Activated CD4-positive, alpha-beta T cell treated with anti-CD3 and anti-CD28 coated beads, Interleukin-2, amount 50 U/mL, for 48 hours (primary cell): ENCODE data around the gene AVPI1.
"Not testable (repeated sequence)": the region's sequence is repeated elsewhere in the genome, so short reads cannot be mapped to it uniquely, and the experiment has no call there.

Experiments used
- DNase-seq, 2 experiments: peaks; one replicate each; pipeline ENCODE4 v3.0.0-alpha.2; 2020

Gene AVPI1

DNA sequence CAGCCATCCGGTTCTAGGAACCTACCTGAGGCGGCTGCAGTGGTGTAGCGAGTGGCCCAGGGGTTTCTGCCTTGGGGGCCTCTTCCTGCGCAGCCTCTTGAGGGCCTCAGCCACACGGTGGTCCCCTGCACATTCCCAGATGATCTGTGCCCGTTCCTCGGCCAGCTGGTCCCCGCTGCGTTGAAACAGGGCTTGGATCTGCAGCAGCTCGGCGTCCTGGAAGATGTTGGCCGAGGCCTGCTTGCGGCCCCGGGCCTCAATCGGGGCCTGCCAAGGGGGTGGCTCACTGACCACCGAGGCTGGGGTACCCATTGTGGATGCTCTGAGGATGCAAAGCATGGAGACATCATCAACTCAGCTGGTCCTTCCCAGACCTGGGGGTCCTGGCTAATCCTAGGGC is 7.4 kb downstream of the AVPI1 start:
- no peak for DNase-seq

DNA sequence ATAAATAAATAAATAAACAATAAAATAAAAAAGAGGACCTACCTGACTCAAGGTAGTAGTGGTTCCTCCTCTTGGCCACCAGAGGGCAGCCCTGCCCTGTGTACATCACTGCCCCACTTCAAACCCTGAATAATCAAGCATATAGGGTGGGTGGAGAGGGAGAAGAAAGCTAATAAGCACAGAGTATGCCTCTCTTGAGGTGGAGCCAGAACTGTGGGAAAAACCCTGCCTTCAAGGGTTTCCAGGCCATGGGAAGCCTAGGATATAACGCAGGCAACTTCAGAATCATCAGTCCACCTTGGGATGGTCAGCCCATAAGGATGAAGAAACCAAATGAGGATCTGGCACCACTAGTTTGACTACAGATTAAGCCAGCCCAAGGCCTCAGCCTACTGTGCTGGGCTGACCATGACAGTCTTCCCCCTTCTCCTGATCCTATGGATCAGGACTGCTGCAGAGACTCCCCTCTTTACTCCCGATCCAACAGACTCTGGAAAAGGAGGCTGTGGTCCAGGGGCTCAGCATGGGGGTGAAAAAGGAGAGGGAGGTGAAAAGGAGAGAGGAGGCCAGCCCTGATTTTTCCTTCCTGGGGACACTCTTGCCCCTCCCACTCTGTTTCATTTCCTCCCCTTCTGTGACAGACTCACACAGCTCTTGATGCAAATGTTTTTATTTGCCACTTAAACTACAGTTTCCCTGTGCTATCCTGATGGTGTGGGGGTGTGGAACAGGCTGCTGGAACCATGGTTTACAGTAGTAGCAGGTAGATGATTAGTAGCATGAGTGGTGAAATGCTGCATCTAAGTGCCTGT is 10.1 kb downstream of the AVPI1 start:
- peak; percentile 27 to 28 for DNase-seq

DNA sequence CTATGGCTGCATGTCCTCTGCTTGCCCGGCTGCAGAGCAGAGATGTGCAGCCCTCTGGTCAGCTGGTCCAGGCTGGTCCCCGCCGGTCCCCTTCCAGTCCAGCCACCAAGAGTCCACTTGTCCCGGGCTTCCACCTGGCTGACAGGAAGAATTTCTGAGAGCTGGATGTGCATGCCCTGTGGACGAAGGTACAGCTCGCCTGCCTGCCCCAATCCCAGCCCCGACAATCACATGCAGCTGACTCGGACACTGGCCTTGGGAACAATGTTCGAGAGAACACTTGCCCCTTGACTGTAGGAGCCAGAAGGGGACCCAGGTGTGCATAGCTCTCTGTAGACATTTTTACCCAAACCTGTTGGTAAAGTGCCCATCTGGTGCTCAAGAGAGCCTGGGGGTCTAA is 11.8 kb downstream of the AVPI1 start:
- DNase-seq = no peak

DNA sequence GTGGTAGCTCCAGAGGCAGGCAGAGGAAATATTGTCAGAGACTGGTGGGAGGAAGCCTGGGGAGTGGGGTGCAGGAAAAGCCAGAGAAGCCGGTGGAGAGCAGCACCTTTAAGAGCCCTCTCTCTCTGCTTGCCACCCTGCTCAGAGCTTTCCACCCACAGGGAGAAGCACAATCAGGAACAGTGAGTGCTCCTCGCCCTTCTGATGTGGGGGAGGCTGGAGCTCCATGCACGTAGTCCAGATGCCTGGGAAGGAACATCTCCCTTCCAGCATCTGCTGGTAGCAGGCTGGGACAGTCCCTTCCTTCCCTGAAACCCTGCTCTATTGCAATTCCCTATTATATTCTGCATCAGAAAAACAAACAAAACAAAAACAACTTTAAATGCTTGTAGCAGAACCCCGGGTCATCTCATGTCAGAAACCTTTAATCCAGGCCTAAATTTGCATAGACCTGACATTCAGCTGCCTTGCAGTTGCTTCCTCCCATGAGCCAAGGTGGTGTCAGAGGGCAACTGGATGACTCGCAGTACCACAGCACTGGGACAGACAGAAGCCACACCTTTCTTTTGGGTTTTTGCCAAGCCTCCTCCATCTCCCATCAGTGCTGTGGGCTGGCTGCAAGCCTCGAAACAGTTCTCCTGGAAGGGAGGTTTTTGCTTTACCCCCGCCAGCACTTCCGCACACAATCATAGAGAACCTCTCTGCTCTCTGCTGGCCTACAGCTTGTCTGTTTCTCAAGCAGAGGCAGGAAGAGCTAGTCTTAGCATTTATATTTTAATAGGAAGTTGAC is 13.1 kb downstream of the AVPI1 start:
- peak in 1 of 2 experiments; percentile 26 for DNase-seq

DNA sequence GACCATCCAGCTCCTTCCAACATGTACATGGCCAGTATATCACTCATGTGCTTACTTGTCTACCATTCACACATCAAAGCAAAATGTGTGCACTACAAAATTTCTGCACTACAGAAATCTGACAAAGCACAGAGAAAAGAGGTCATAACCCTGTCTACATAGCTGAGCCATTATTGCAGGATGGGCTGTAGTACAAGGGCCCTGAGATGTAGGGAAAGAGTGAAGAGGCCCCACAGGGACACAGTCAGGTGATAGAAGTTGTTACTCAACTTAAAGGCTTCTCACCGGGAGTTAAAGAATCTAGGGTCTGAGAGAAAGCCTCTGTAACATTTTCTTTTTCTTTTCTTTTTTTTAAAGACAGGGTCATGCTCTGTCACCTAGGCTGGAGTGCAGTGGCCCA is 17.5 kb downstream of the AVPI1 start:
- DNase-seq = no peak

DNA sequence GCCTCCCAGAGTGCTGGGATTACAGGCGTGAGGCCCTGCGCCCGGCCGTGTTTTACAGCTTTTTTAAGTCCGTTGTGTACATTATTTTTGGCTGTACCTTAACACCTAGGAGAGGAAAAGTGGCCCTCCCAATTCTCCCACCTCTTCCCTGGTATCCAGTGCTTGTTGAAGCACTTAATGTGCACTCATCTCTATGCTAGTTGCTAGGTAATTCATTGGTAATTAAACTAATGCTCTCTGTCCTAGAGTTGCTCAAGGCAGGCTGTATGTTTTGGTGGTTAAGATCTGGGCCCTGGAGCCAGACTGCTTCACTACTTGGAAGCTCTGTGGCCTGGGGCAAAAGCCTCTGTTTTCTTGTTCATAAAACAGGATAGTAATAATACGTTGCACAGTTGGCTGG is 19.6 kb downstream of the AVPI1 start:
- DNase-seq = no peak

DNA sequence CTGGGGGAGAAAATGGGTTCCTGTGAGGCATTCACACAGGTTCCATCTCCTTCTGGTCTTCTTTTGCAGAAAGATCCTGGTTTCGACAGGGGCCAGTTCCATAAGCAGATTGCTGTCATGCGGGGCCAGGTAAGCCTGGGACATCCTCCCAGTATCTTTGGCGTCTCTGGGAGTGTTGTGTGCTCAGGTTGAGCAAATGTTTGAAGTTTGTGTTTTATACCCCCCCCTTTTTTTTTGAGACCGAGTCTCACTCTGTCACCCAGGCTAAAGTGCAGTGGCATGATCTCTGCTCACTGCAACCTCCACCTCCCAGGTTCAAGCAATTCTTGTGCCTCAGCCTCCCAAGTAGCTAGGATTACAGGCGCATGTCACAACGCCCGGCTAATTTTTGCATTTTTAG is 20.0 kb downstream of the AVPI1 start:
- DNase-seq = no peak

DNA sequence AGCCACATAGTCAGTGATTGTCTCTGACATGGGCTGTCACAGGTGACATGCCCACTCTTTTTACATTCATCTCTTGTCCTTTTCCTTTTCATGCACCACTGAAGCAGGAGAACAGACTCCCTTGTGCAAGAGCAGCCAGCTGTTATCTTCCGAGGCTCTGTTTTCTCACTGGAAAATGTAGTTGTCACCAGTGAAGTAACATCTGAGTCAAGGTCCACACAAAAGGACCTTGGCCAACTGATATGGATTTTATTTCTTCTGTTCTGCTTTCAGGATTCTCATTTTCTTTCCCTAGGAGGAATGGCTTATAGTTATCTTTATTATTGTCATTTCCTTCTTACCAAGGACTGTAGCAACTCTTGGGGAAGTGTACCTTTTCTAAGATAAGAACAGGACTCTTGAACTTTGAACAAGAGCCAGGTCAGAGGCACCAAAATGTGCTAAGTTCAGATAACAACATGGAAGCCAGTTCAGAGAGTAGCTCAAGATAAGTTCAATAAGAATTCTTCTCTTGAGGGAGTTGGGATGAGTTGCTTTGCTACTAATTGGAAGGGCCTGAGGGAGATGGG is 22.7 kb downstream of the AVPI1 start:
- no peak for DNase-seq

DNA sequence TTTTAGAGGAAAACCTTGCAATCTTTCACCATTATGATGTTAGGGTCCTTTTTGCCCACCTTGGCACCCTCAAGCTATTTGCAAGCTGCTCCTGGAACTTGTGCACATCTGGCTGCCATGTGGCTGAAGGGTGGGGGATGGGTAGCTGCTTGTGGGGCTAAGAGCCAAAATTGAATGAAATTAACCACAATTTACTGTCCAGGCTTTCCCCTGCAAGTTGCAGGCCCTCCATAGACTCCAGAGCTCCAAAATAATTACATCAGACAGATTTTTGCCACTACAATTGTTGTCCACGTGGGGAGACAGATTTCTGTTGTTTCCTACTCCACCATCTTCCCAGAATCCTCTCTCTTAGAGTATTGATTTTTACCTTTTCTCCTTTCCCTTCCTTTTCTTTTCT is 27.5 kb downstream of the AVPI1 start:
- DNase-seq = no peak

DNA sequence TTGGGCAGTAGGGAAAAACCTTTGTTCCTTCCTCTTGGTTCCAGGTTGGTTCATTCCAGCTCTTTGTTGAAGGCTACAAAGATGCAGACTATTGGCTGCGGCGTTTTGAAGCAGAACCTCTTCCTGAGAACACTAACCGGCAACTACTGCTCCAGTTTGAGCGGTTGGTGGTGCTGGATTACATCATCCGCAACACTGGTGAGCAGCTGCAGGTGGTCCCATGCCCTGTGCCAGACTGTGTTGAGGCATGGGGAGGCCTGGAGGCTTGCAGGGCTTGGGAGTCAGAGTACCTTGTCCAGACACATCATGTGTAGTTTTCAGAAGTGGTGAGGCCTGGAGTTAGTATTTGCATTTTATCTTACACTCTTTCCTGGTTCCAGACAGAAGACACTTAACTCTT is 30.3 kb downstream of the AVPI1 start:
- no peak for DNase-seq

DNA sequence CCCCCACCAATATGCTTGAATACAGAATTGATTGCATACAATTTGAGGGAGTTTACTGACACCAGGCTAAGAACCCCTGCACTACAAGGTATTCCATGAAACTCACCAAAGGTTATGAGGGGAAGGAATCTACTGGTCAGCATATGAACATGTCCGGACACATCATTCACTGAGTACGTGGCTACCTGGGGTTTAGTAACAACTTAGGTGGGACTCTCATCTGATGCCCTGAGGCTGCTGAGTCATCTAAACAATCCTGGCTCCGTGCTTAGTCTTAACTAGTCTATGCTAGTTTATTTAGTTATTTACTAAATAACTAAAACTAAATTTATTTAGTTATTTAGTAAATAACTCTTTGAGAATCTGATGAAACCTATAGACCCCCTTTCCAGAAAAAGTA is 35.3 kb downstream of the AVPI1 start:
- DNase-seq = no peak

DNA sequence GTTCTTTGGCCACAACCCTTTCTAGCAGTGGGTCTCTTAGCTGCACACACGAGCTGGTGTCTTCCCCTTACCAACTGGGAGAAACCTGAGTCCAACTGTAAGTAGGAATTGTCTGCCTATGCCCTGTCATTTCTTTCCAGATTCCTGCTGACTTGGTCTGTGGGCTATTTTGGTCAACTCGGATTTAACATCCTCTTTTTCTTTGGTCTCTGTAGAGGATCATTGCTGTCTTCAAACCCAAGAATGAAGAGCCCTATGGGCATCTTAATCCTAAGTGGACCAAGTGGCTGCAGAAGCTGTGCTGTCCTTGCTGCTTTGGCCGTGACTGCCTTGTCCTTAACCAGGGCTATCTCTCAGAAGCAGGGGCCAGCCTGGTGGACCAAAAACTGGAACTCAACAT is 36.3 kb downstream of the AVPI1 start:
- no peak for DNase-seq

DNA sequence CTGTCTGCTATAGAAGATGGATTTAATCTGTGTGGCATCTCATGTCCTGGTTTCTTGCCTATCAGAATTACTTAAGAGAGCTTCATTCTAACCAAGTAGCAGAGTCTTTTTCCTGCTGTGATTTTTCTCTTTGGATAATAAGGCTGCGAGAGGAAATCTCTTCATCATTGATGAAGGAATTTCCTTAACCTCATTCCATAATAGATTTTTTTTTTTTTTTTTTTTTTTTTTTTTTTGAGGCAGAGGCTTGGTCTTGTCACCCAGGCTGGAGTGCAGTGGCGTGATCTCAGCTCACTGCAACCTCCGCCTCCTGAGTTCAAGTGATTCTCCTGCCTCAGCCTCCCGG is 37.7 kb downstream of the AVPI1 start:
- DNase-seq = not testable (repeated sequence)

DNA sequence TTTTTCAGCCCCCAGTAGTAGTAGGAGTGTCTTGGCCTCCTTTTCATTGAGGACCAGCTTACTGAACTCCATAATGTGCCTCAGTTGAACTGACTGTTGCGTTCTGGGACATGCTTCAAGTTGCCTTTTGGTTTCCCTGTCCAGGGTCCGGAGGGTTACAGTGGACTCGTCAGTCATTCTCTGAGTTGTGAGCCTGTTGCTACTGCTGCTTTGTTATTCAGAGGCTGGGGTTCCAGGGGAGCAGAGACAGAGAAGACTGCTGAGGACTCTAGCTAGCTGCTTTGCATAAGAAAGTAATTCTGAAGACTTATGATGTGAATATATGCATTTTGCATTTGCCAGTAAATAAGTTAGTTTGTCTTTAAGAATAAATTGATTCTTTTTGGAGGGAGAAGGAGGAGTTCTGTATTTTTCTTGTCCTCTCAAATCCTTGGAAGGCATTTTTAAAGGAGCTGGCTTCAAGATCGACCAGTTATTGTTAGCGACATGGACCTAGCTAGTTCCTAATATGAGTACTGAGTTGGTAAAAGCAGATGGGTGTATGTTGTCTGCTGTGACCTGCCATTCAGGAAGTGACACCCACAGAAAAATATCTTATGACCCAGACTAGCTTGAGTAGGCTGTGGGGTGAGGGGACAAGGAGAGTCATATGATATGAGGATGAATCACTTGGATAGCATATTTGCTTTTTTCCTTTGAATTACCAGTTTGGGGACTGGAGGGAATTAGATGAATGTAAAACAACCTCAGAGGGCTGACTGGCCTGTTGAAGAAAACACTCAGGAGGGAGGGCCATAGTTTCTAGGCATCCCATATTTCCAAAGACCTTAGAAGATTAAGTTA is 38.3 kb downstream of the AVPI1 start:
- DNase-seq = peak; percentile 23 to 37

DNA sequence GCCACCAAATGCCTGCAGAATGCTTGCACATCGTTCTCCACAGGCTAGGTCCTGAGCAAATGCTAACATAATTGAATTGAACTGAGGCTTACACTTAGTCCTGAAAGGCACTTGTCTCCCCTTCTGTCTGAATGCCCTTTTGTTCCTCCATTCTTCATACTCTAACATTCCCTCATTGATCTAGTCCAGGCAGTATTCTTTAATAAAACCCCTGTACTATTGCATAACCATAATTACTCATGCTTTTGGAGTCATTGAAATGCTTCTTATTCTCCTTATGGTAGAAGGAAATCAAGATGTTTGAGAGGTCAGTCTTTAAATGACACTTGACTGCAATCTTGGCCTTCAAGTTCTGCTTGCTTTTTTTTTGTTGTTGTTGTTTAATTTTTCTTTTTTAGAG is 39.5 kb downstream of the AVPI1 start:
- no peak for DNase-seq

DNA sequence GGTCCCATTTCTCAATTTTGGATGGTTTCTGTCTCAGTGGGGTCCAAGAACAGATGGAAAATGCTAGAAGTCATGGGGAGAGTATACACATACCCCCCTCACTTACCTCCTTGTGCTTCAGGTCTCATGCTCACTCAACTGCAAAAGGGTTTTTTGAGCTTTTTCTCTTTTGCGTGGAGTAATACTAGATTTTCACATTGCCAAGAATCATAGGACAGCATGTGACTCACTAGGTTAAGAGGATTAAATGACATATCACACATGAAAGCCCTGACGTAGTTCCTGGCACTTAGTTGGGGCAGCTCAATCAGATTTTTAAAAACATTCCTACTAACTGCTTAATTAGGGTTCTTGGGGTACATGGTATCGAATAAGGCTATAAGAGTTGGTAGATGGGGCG is 42.1 kb downstream of the AVPI1 start:
- no peak for DNase-seq

DNA sequence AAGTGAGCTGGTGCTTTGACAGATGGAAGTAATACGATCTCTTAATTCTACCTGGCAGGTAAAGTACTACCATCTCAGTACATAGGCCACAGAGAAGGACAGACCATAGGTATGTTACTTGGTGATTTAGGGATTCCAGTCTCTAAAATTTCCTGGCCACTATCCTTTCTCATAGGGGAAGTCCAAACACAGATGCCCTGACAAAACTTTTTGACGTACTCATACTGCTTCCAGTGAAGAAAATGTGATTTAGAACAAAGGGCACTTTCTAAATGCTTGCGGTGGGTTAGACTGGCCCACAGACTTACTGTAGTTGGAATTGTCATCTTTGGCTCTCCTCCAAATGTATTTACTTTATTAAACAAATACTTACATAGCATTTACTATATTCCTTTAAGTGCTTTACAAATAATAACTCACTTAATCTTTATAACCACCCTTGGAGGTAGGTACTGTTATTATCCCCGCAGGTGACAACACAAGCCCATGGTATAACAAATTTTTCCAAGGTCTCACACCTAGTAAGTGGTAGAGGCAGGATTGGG is 43.5 kb downstream of the AVPI1 start:
- DNase-seq = no peak

DNA sequence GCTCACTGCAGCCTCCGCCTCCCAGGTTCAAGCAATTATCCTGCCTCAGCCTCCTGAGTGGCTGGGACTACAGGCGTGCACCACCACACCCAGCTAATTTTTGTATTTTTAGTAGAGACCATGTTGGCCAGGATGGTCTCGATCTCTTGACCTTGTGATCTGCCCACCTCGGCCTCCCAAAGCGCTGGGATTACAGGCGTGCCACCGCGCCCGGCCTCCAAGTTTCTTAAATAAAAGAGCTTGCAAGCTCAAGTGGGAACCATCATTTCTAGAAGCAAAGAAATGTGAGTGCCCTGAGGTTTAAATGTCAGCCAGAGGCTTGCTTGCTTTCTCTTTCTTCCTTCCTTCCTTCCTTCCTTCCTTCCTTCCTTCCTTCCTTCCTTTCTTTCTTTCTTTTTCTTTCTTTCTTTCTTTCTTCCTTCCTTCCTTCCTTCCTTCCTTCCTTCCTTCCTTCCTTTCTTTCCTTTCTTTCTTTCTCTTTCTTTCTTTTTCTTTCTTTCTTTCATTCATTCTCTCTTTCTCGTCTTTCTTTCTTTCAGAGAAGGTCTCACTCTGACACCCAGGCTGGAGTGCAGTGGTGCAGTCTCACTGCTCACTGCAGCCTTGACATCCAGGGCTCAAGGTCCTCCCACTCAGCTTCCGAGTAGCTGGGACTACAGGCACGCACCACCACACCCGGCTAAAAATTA is 44.4 kb downstream of the AVPI1 start:
- DNase-seq = not testable (repeated sequence)

DNA sequence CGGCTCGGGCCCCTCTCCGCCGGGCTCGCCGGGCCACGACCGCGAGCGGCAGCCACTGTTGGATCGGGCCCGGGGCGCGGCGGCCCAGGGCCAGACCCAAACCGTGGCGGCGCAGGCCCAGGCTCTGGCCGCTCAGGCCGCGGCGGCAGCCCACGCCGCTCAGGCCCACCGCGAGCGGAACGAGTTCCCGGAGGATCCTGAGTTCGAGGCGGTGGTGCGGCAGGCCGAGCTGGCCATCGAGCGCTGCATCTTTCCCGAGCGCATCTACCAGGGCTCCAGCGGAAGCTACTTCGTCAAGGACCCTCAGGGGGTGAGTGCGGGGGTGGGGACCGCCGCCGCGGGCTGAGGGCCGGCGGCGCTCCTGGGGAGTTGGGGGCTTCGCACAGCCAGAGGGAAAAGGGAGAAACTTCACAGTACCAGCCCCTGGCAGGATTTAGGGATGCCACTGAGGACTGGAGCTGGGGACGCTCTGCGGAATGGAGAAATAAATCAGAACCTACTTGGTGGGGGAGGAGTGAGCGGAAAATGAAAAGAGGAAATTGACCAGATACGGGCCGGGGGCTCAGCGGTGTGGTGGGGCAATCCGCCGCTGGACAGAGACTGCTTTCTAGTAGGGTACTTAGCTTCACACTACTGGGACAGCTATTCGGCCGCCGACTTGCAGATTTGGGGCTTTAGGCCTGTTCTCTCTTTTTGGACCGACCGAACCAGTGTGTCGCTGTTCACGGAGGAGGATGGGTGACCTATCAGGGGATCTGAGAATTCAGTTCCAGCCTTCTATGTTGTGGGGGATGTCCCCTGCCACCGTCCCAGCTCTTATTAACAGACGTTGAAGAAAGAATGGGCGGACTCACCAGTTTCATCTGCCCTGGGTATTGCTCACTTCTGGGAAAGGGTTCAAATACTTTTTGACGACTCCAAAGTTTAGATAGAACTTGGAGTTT is 45.9 kb downstream of the AVPI1 start:
- DNase-seq = peak; percentile 27 to 33

DNA sequence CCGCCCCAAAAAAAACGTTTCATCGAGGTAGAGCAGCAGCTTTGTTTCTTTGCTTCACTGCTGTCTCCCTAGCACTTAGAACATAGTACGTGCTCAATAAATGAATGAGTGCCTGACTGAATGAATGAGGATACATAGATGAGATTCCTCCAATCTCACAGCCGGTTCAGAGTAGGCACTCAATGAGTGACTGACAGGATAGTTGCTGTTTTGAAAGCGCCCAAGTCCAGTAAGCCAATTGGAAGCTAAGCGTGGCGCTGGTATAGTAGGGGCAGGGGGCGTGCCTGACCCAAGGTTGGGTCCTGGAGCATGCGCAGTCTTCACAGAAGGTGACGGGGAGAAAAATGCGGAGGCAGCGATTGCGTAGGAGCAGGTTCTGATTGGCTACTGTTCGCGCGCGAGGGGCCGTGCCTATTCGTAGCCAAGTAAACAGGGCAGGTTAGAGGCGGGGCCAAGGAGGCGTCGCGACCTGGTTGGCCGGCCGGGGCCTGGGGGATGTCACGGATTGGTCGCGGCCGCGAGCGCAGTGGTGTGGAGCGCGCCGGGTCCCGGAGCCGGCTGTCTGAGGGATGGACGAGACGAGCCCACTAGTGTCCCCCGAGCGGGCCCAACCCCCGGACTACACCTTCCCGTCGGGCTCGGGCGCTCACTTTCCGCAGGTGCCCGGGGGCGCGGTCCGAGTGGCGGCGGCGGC is 46.7 kb downstream of the AVPI1 start, which contains the start of gene PI4K2A:
Gene PI4K2A, plus strand, starts transcription at position 498 of the 694 bp plus-strand sequence. Its CDS starts 72 bp downstream, at position 570.
- peak; percentile 99 to 100 for DNase-seq
